Nephron (organoid): ENCODE data around the gene LRP2BP.
A peak's percentile ranks its signal among the peaks of the same experiment; 100 is the strongest.
"Not testable (repeated sequence)": the region's sequence is repeated elsewhere in the genome, so short reads cannot be mapped to it uniquely, and the experiment has no call there.

ENCODE experiments used
- H3K27ac Mint-ChIP-seq, 3 experiments: 2 replicates each; pipeline ENCODE4 v1.8.0; 2020; ENCODE audit warnings: mixed read lengths in 3 of 3, mild to moderate bottlenecking in 2 of 3, moderate library complexity in 1 of 3
- H3K27me3 Mint-ChIP-seq: 2 replicates; pipeline ENCODE4 v1.8.0; 2021; ENCODE audit warnings: low read depth, mild to moderate bottlenecking, moderate library complexity, mixed read lengths
- H3K36me3 Mint-ChIP-seq: 2 replicates; pipeline ENCODE4 v1.8.0; 2020; ENCODE audit warnings: low read depth, mixed read lengths
- H3K4me1 Mint-ChIP-seq: 2 replicates; pipeline ENCODE4 v1.8.0; 2020; ENCODE audit warnings: mixed read lengths
- H3K4me3 Mint-ChIP-seq, 3 experiments: 2 replicates each; pipeline ENCODE4 v1.8.0; 2020; ENCODE audit warnings: mild to moderate bottlenecking in 3 of 3, mixed read lengths in 3 of 3, moderate library complexity in 2 of 3
- H3K9me3 Mint-ChIP-seq: 2 replicates; pipeline ENCODE4 v1.8.0; 2020; ENCODE audit warnings: mixed read lengths
- CTCF ChIP-seq, 3 experiments: fragments of 200-600 bp; sonication (generic); IDR thresholded peaks; one replicate each; pipeline ENCODE4 v1.5.0; 2021; ENCODE audit warnings: antibody characterized with exemption in 3 of 3; ENCODE audit not compliant: unreplicated experiment in 3 of 3

The LRP2BP gene

GRCh38 chr4:185374027-185374426 lies 21.7 kb downstream of the LRP2BP start:
- Mint-ChIP-seq H3K36me3 (peaks cover 21% of the 10 kb centered on the region), H3K4me1 (no peaks in the 10 kb centered on the region), H3K9me3 (no peaks in the 10 kb centered on the region), H3K27me3 (no peaks in the 10 kb centered on the region), H3K4me3 (no peak overlapping the region), H3K27ac (no peak overlapping the region)
- no peak for TF ChIP-seq CTCF (IDR thresholded peaks at IDR 0.05; ENCODE audit: unreplicated experiment in 3 of 3)

GRCh38 chr4:185371702-185372101 lies 24.0 kb downstream of the LRP2BP start:
- Mint-ChIP-seq H3K4me1 (no peaks in the 10 kb centered on the region), H3K9me3 (no peaks in the 10 kb centered on the region), H3K36me3 (peaks cover 17% of the 10 kb centered on the region), H3K27ac (no peak overlapping the region), H3K4me3 (no peak overlapping the region), H3K27me3 (no peaks in the 10 kb centered on the region)
- no peak for TF ChIP-seq CTCF (IDR thresholded peaks at IDR 0.05; ENCODE audit: unreplicated experiment in 3 of 3)

- Mint-ChIP-seq H3K27ac (no peak overlapping the region), H3K9me3 (no peaks in the 10 kb centered on the region), H3K27me3 (no peaks in the 10 kb centered on the region), H3K4me1 (no peaks in the 10 kb centered on the region), H3K4me3 (no peak overlapping the region), H3K36me3 (peaks cover 11% of the 10 kb centered on the region)
- no peak for TF ChIP-seq CTCF (IDR thresholded peaks at IDR 0.05; ENCODE audit: unreplicated experiment in 3 of 3)
Measured at GRCh38 chr4:185370268-185370949, 25.3 kb downstream of the LRP2BP start.

- Mint-ChIP-seq H3K9me3 (no peaks in the 10 kb centered on the region), H3K4me3 (no peak overlapping the region), H3K27me3 (no peaks in the 10 kb centered on the region), H3K36me3 (peaks cover 11% of the 10 kb centered on the region), H3K4me1 (no peaks in the 10 kb centered on the region), H3K27ac (no peak overlapping the region)
- TF ChIP-seq CTCF (IDR thresholded peaks at IDR 0.05; ENCODE audit: unreplicated experiment in 3 of 3), result no peak
Measured at GRCh38 chr4:185369731-185370130, 26.0 kb downstream of the LRP2BP start.

- H3K4me3 Mint-ChIP-seq, result no peak overlapping the region
- H3K9me3 Mint-ChIP-seq, result no peaks in the 10 kb centered on the region
- H3K27ac Mint-ChIP-seq, result no peak overlapping the region
- H3K27me3 Mint-ChIP-seq, result no peaks in the 10 kb centered on the region
- H3K36me3 Mint-ChIP-seq, result peaks cover 12% of the 10 kb centered on the region
- peaks cover 6% of the 10 kb centered on the region for H3K4me1 Mint-ChIP-seq
- no peak for TF ChIP-seq CTCF (IDR thresholded peaks at IDR 0.05; ENCODE audit: unreplicated experiment in 3 of 3)
Measured at GRCh38 chr4:185364886-185365285, 30.8 kb downstream of the LRP2BP start.

- Mint-ChIP-seq H3K4me1 (peaks cover 6% of the 10 kb centered on the region), H3K9me3 (no peaks in the 10 kb centered on the region), H3K27me3 (no peaks in the 10 kb centered on the region), H3K36me3 (peaks cover 9% of the 10 kb centered on the region), H3K27ac (peak overlapping the region in 1 of 3 experiments; percentile 49), H3K4me3 (no peak overlapping the region)
- TF ChIP-seq CTCF (IDR thresholded peaks at IDR 0.05; ENCODE audit: unreplicated experiment in 3 of 3), result no peak
Measured at GRCh38 chr4:185363251-185363650, 32.5 kb downstream of the LRP2BP start.

GRCh38 chr4:185362570-185362969 lies 33.2 kb downstream of the LRP2BP start:
- H3K9me3 Mint-ChIP-seq, H3K27ac Mint-ChIP-seq, H3K36me3 Mint-ChIP-seq, H3K4me1 Mint-ChIP-seq, H3K27me3 Mint-ChIP-seq, H3K4me3 Mint-ChIP-seq: not testable (repeated sequence)
